ENCODE measurements around the gene P2RX3. TPM values are rescaled to one million over a fixed set of nuclear protein-coding genes. Genes with fewer than 3 reads are reported as not detected.
"Not testable (repeated sequence)": the region's sequence is repeated elsewhere in the genome, so short reads cannot be mapped to it uniquely, and the experiment has no call there.

The P2RX3 gene
- total RNA-seq, 1 donor from 2014 or later: 0.48 TPM

GRCh38 chr11:57359396-57359795 lies 21.2 kb downstream of the P2RX3 start:
- intact Hi-C loops (cut with DNase I): loop anchor here (10.0 kb wide), 1 partner anchor 515 kb away; no protein-coding TSS in a partner anchor
- DNase-seq (ENCODE audit: low spot score): no peak

- DNase-seq (ENCODE audit: low spot score): no peak
- intact Hi-C loops (cut with DNase I): loop anchor here (5.0 to 10.0 kb wide), 2 partner anchors 47 to 515 kb away; no protein-coding TSS in a partner anchor
Measured at GRCh38 chr11:57359896-57360690, 21.9 kb downstream of the P2RX3 start.

- DNase-seq (ENCODE audit: low spot score): no peak
Measured at GRCh38 chr11:57360991-57361390, 22.8 kb downstream of the P2RX3 start.

GRCh38 chr11:57361420-57361819 lies 23.3 kb downstream of the P2RX3 start:
- DNase-seq (ENCODE audit: low spot score): not testable (repeated sequence)
- intact Hi-C loops (cut with DNase I): loop anchor here (5.0 kb wide), 1 partner anchor 46 kb away; no protein-coding TSS in a partner anchor

More at GRCh38 chr11:57360991-57361390, 22.8 kb downstream of the P2RX3 start:
- intact Hi-C loops (cut with DNase I): loop anchor here (5.0 kb wide), 1 partner anchor 46 kb away; no protein-coding TSS in a partner anchor

- intact Hi-C loops (cut with DNase I): loop anchor here (5.0 kb wide), 1 partner anchor 45 kb away; no protein-coding TSS in a partner anchor
- DNase-seq (ENCODE audit: low spot score): no peak
Measured at GRCh38 chr11:57361926-57362325, 23.8 kb downstream of the P2RX3 start.

- intact Hi-C loops (cut with DNase I): loop anchor here (5.0 kb wide), 1 partner anchor 44 kb away; no protein-coding TSS in a partner anchor
Measured at GRCh38 chr11:57363131-57364080, 25.3 kb downstream of the P2RX3 start.

GRCh38 chr11:57364851-57365660 lies 26.9 kb downstream of the P2RX3 start:
- DNase-seq (ENCODE audit: low spot score): no peak
- intact Hi-C loops (cut with DNase I): loop anchor here (5.0 kb wide), 1 partner anchor 42 kb away; no protein-coding TSS in a partner anchor

More at GRCh38 chr11:57363131-57364080, 25.3 kb downstream of the P2RX3 start:
- no peak for DNase-seq (ENCODE audit: low spot score)

GRCh38 chr11:57368106-57368844 lies 30.1 kb downstream of the P2RX3 start:
- intact Hi-C loops (cut with DNase I): no loop called here
- no peak for DNase-seq (ENCODE audit: low spot score)

GRCh38 chr11:57368845-57369232 lies 30.7 kb downstream of the P2RX3 start:
- intact Hi-C loops (cut with DNase I): no loop called here

GRCh38 chr11:57370251-57370650 lies 32.1 kb downstream of the P2RX3 start:
- intact Hi-C loops (cut with DNase I): no loop called here
- DNase-seq (ENCODE audit: low spot score): no peak

More at GRCh38 chr11:57368845-57369232, 30.7 kb downstream of the P2RX3 start:
- no peak for DNase-seq (ENCODE audit: low spot score)

GRCh38 chr11:57370941-57371340 lies 32.8 kb downstream of the P2RX3 start:
- DNase-seq (ENCODE audit: low spot score): no peak
- intact Hi-C loops (cut with DNase I): no loop called here

GRCh38 chr11:57373146-57373545 lies 35.0 kb downstream of the P2RX3 start:
- intact Hi-C loops (cut with DNase I): no loop called here
- peak; percentile 1 for DNase-seq (ENCODE audit: low spot score)

GRCh38 chr11:57374966-57375365 lies 36.8 kb downstream of the P2RX3 start:
- intact Hi-C loops (cut with DNase I): no loop called here
- DNase-seq (ENCODE audit: low spot score): no peak

GRCh38 chr11:57375490-57375889 lies 37.3 kb downstream of the P2RX3 start:
- intact Hi-C loops (cut with DNase I): no loop called here
- no peak for DNase-seq (ENCODE audit: low spot score)

GRCh38 chr11:57376095-57377090 lies 38.2 kb downstream of the P2RX3 start:
- no peak for DNase-seq (ENCODE audit: low spot score)
- intact Hi-C loops (cut with DNase I): no loop called here

- no peak for DNase-seq (ENCODE audit: low spot score)
- intact Hi-C loops (cut with DNase I): no loop called here
Measured at GRCh38 chr11:57377107-57377506, 39.0 kb downstream of the P2RX3 start.

- no peak for DNase-seq (ENCODE audit: low spot score)
Measured at GRCh38 chr11:57378186-57378585, 40.0 kb downstream of the P2RX3 start.

More at GRCh38 chr11:57378186-57378585, 40.0 kb downstream of the P2RX3 start:
- intact Hi-C loops (cut with DNase I): no loop called here
